IMR-90 (cell line): ENCODE data around the gene CNTN4. TPM values are rescaled to one million over a fixed set of nuclear protein-coding genes. Genes with fewer than 3 reads are reported as not detected.

Experiments used
- ATAC-seq: fragments of 200-7000 bp; cut with Tn5 transposase; 2 replicates; pipeline ENCODE4 v1.9.1; 2020; ENCODE audit warnings: low read depth, mild to moderate bottlenecking, moderate library complexity
- BruUV-seq: library from RNA; stranded (reverse); fragments of 400-500 nt; replicated peaks from 2 replicates; lab custom pipeline; 2021; lab: Mats Ljungman, UMichigan
- CTCF ChIA-PET: fragments of 300-600 bp; formaldehyde crosslinking; extraction: SDS; loops from one replicate; lab custom pipeline; 2021; ENCODE audit warnings: antibody characterized with exemption; lab: Yijun Ruan, JAX
- POLR2A ChIA-PET: fragments of 300-600 bp; sonication (Branson Sonifier 250); formaldehyde crosslinking; loops from one replicate; lab custom pipeline; 2022; ENCODE audit warnings: antibody characterized with exemption; ENCODE audit not compliant: unreplicated experiment; lab: Charles Lee
- DNase-seq: peaks from one replicate; pipeline ENCODE4 v3.0.0; 2013
- H2AFZ ChIP-seq: replicated peaks from 2 replicates; pipeline ENCODE3; 2013; ENCODE audit warnings: low read length, mild to moderate bottlenecking; ENCODE audit not compliant: poor library complexity
- H2AK5ac ChIP-seq: 2 replicates; pipeline ENCODE4 v1.6.1; 2013; ENCODE audit warnings: low read depth, low read length, inconsistent platforms
- H2AK9ac ChIP-seq: replicated peaks from 2 replicates; pipeline ENCODE3; 2013; ENCODE audit warnings: mild to moderate bottlenecking, low read depth, low read length, moderate library complexity; ENCODE audit not compliant: poor library complexity
- H2BK120ac ChIP-seq: 2 replicates; pipeline ENCODE4 v1.6.1; 2013; ENCODE audit warnings: low read depth, low read length, inconsistent platforms
- H2BK15ac ChIP-seq: 3 replicates; pipeline ENCODE4 v1.6.1; 2013; ENCODE audit warnings: low read depth, low read length, inconsistent platforms
- H2BK20ac ChIP-seq: 2 replicates; pipeline ENCODE4 v1.6.1; 2013; ENCODE audit warnings: low read depth, mild to moderate bottlenecking, inconsistent platforms, low read length, moderate library complexity
- H2BK5ac ChIP-seq: 2 replicates; pipeline ENCODE4 v1.6.1; 2013; ENCODE audit warnings: mild to moderate bottlenecking, low read depth, low read length, inconsistent platforms; ENCODE audit not compliant: poor library complexity, severe bottlenecking
- H3K14ac ChIP-seq: replicated peaks from 2 replicates; pipeline ENCODE4 v1.6.1; 2013; ENCODE audit warnings: low read depth, low read length, inconsistent platforms
- H3K18ac ChIP-seq: 2 replicates; pipeline ENCODE4 v1.6.1; 2013; ENCODE audit warnings: low read depth, low read length, control low read depth
- H3K23ac ChIP-seq: 2 replicates; pipeline ENCODE4 v1.6.1; 2013; ENCODE audit warnings: low read depth, low read length, inconsistent platforms
- H3K27ac ChIP-seq: 2 replicates; pipeline ENCODE4 v1.5.1; 2013; ENCODE audit warnings: mild to moderate bottlenecking, control low read depth, low read length; ENCODE audit not compliant: insufficient read depth
- H3K27me3 ChIP-seq: 2 replicates; pipeline ENCODE4 v1.6.1; 2013; ENCODE audit warnings: low read length; ENCODE audit not compliant: control insufficient read depth, insufficient read depth
- H3K36me3 ChIP-seq: 2 replicates; pipeline ENCODE4 v1.6.1; 2013; ENCODE audit warnings: low read length, mixed read lengths; ENCODE audit not compliant: control insufficient read depth, insufficient read depth
- H3K4ac ChIP-seq: 2 replicates; pipeline ENCODE4 v1.6.1; 2013; ENCODE audit warnings: low read depth, low read length, inconsistent platforms
- H3K4me1 ChIP-seq: 2 replicates; pipeline ENCODE4 v1.6.1; 2013; ENCODE audit warnings: low read length, mixed read lengths; ENCODE audit not compliant: control insufficient read depth, insufficient read depth
- H3K4me2 ChIP-seq: 2 replicates; pipeline ENCODE4 v1.6.1; 2013; ENCODE audit warnings: low read depth, mild to moderate bottlenecking, control low read depth, low read length, moderate library complexity
- H3K4me3 ChIP-seq: 2 replicates; pipeline ENCODE4 v1.5.1; 2013; ENCODE audit warnings: low read depth, mild to moderate bottlenecking, control low read depth, low read length, moderate library complexity; ENCODE audit not compliant: insufficient read depth
- H3K56ac ChIP-seq: 2 replicates; pipeline ENCODE4 v1.6.1; 2013; ENCODE audit warnings: low read length, inconsistent platforms; ENCODE audit not compliant: insufficient read depth; ENCODE audit errors: extremely low read depth
- H3K79me1 ChIP-seq, 2 experiments: 2 replicates each; pipeline ENCODE4 v1.6.1; 2013; ENCODE audit warnings: low read length in 2 of 2, inconsistent platforms in 1 of 2, low read depth in 1 of 2
- H3K9ac ChIP-seq: 2 replicates; pipeline ENCODE4 v1.6.1; 2013; ENCODE audit warnings: low read depth, low read length, control low read depth
- H3K9me1 ChIP-seq: 2 replicates; pipeline ENCODE4 v1.6.1; 2013; ENCODE audit warnings: low read length, inconsistent platforms; ENCODE audit not compliant: insufficient read depth
- H3K9me3 ChIP-seq: 2 replicates; pipeline ENCODE4 v1.6.1; 2013; ENCODE audit warnings: low read length; ENCODE audit not compliant: control insufficient read depth, insufficient read depth
- H4K20me1 ChIP-seq: 2 replicates; pipeline ENCODE4 v1.6.1; 2013; ENCODE audit warnings: low read length, inconsistent platforms; ENCODE audit not compliant: insufficient read depth
- H4K5ac ChIP-seq: 2 replicates; pipeline ENCODE4 v1.6.1; 2013; ENCODE audit warnings: mild to moderate bottlenecking, low read depth, low read length, control low read depth
- H4K8ac ChIP-seq, 2 experiments: 2 replicates each; pipeline ENCODE4 v1.6.1; 2013; ENCODE audit warnings: low read depth in 2 of 2, low read length in 2 of 2, control low read depth in 1 of 2, inconsistent platforms in 1 of 2
- H4K91ac ChIP-seq: 2 replicates; pipeline ENCODE4 v1.6.1; 2013; ENCODE audit warnings: low read depth, low read length, inconsistent platforms; ENCODE audit not compliant: insufficient read depth
- BHLHE40 ChIP-seq: fragments of 150-350 bp; IDR thresholded peaks from 2 replicates; pipeline ENCODE4 v1.6.1; 2016; ENCODE audit warnings: mild to moderate bottlenecking, low read depth, low read length
- CHD1 ChIP-seq: IDR thresholded peaks from 2 replicates; pipeline ENCODE4 v1.6.1; 2012; ENCODE audit warnings: low read depth, low read length, improper control_type of control experiment
- MXI1 ChIP-seq: IDR thresholded peaks from 2 replicates; pipeline ENCODE4 v1.6.1; 2012; ENCODE audit warnings: low read depth, mild to moderate bottlenecking, low read length, moderate library complexity, borderline replicate concordance
- NFE2L2 ChIP-seq: fragments of 150-350 bp; IDR thresholded peaks from 2 replicates; pipeline ENCODE4 v1.6.1; 2016; ENCODE audit warnings: low read depth, mild to moderate bottlenecking, low read length
- POLR2A ChIP-seq: IDR thresholded peaks from 2 replicates; pipeline ENCODE4 v1.6.1; 2012; ENCODE audit warnings: mild to moderate bottlenecking, low read depth, low read length
- RAD21 ChIP-seq: IDR thresholded peaks from 2 replicates; pipeline ENCODE4 v1.6.1; 2012; ENCODE audit warnings: low read length, improper control_type of control experiment
- RCOR1 ChIP-seq: IDR thresholded peaks from 2 replicates; pipeline ENCODE4 v1.6.1; 2012; ENCODE audit warnings: mild to moderate bottlenecking, low read length, improper control_type of control experiment; ENCODE audit not compliant: insufficient replicate concordance
- WGBS, 2 experiments: methylation state at CpG; one replicate each; pipeline versions ENCODE4 v1.1.5 to v1.1.7; 2013; ENCODE audit warnings: missing lambda C conversion rate in 2 of 2; ENCODE audit not compliant: insufficient read length in 1 of 2; ENCODE audit errors: extremely low coverage in 2 of 2; 5-methylcytosine and 5-hydroxymethylcytosine counted together
- dilution Hi-C: fragments of 300-500 bp; cut with HindIII; formaldehyde crosslinking; loops from one replicate; pipeline ENCODE4 v1.14.3; 2018; ENCODE audit warnings: low sequenced_read_pairs; ENCODE audit not compliant: unreplicated experiment
- in situ Hi-C: fragments of 300-500 bp; cut with MboI; formaldehyde crosslinking; loops from 3 replicates; pipeline ENCODE4 v1.14.3; 2019; ENCODE audit warnings: low sequenced_read_pairs, inconsistent platforms, mixed read lengths
- intact Hi-C: fragments of 100-400 bp; cut with micrococcal nuclease; formaldehyde crosslinking; loops from 2 replicates; pipeline ENCODE4 v1.10.0; 2022
- polyA plus RNA-seq, 3 experiments: library from polyadenylated mRNA; depleted of rRNA; stranded (reverse); fragments of >200 nt; gene quantifications; 2 replicates each; pipeline ENCODE4 v1.2.3, GENCODE V29; 2012; ENCODE audit warnings: low replicate concordance in 1 of 3
- total RNA-seq: library from RNA; depleted of rRNA; stranded (reverse); fragments of >200 nt; gene quantifications from 2 replicates; pipeline ENCODE4 v1.2.3, GENCODE V29; 2012
- TF ChIP-seq, protein P1 (sequence below): conservative IDR thresholded peaks from 2 replicates; pipeline ENCODE4 v1.5.1; 2012; ENCODE audit warnings: mild to moderate bottlenecking, low read depth, low read length, improper control_type of control experiment

CNTN4 gene
- total and polyA plus RNA-seq, 2 of the 4 experiments (the other 2 are of a cell fraction) = under 0.01 TPM; not detected in 1

DNA sequence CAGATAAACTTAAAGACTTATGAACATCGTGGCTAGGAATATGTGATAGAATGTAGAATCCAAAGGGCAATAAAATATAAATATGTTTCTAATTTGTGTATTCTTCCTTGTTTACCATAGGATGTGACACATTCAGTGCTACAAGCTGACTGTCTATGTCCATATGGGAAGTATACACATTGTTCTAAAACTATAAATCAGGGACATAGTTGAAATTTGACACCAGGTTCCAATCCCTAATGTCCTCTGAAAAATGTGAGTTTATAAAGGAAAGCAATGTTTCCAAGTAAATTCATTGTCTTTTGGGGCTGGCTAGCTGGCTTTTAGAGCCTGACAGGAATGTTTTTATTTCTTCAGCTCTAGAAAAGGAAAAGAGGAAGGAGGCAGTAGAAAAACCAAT, 273.6 kb downstream of the CNTN4 start:
- H3K4me2 ChIP-seq = no peak overlapping the region
- no peak for ATAC-seq
- BruUV-seq = no TSS peak
- no peak overlapping the region for H2AK5ac ChIP-seq
- dilution Hi-C loops = no loop called here
- no peak for DNase-seq
- no peaks in the 10 kb centered on the region for H3K27me3 ChIP-seq
- H2AFZ ChIP-seq = no peak overlapping the region
- no peak overlapping the region for H3K23ac ChIP-seq
- H3K9ac ChIP-seq = no peak overlapping the region
- no peak overlapping the region for H3K18ac ChIP-seq
- no peaks in the 10 kb centered on the region for H3K9me1 ChIP-seq
- no peaks in the 10 kb centered on the region for H3K36me3 ChIP-seq
- no CpG with 5 or more reads among the region's 1 CpG for WGBS, 2 experiments
- TF ChIP-seq MXI1 (no peak), RAD21 (no peak), POLR2A (no peak), RCOR1 (no peak), NFE2L2 (no peak), CHD1 (no peak), BHLHE40 (no peak)
- TF ChIP-seq, protein P1, sequence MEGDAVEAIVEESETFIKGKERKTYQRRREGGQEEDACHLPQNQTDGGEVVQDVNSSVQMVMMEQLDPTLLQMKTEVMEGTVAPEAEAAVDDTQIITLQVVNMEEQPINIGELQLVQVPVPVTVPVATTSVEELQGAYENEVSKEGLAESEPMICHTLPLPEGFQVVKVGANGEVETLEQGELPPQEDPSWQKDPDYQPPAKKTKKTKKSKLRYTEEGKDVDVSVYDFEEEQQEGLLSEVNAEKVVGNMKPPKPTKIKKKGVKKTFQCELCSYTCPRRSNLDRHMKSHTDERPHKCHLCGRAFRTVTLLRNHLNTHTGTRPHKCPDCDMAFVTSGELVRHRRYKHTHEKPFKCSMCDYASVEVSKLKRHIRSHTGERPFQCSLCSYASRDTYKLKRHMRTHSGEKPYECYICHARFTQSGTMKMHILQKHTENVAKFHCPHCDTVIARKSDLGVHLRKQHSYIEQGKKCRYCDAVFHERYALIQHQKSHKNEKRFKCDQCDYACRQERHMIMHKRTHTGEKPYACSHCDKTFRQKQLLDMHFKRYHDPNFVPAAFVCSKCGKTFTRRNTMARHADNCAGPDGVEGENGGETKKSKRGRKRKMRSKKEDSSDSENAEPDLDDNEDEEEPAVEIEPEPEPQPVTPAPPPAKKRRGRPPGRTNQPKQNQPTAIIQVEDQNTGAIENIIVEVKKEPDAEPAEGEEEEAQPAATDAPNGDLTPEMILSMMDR = no peak
- H4K5ac ChIP-seq = no peak overlapping the region
- H2BK20ac ChIP-seq = no peak overlapping the region
- ChIA-PET POLR2A (no interaction called here), CTCF (no interaction called here)
- no peak overlapping the region for H2BK120ac ChIP-seq
- H3K4me1 ChIP-seq = no peaks in the 10 kb centered on the region
- H3K14ac ChIP-seq = no peak overlapping the region
- H4K91ac ChIP-seq = no peak overlapping the region
- no peak overlapping the region for H2BK5ac ChIP-seq
- H4K8ac ChIP-seq = no peak overlapping the region
- H3K27ac ChIP-seq = no peak overlapping the region
- no peaks in the 10 kb centered on the region for H4K20me1 ChIP-seq
- no peak overlapping the region for H2AK9ac ChIP-seq
- H3K79me1 ChIP-seq = no peaks in the 10 kb centered on the region
- no peak overlapping the region for H2BK15ac ChIP-seq
- H3K56ac ChIP-seq = no peak overlapping the region
- H3K4ac ChIP-seq = no peak overlapping the region
- in situ Hi-C loops = no loop called here
- H3K9me3 ChIP-seq = 0 out of 2 replicates have a peak, but pooled peaks cover 1% of the 10 kb centered on the region
- intact Hi-C loops = no loop called here
- H3K4me3 ChIP-seq = no peak overlapping the region
